HepG2 (cell line): ENCODE measurements around the gene ZNF32. TPM values are rescaled to one million over a fixed set of nuclear protein-coding genes. Genes with fewer than 3 reads are reported as not detected.
A peak's percentile ranks its signal among the peaks of the same experiment; 100 is the strongest.

ENCODE experiments used
- ATAC-seq: fragments of 200-7000 bp; cut with Tn5 transposase; 3 replicates; pipeline ENCODE4 v1.9.1; 2020; ENCODE audit warnings: mild to moderate bottlenecking, moderate library complexity
- BruUV-seq: library from RNA; stranded (reverse); fragments of 400-500 nt; replicated peaks from 2 replicates; lab custom pipeline; 2021; lab: Mats Ljungman, UMichigan
- CTCF ChIA-PET: fragments of 300-600 bp; formaldehyde crosslinking; extraction: SDS; loops from one replicate; lab custom pipeline; 2021; ENCODE audit warnings: low total read pairs, inconsistent platforms, low intra/inter-chr PET ratio; lab: Yijun Ruan, JAX
- POLR2A ChIA-PET: fragments of 350-600 bp; sonication (Branson Sonifier 250); formaldehyde crosslinking; loops from one replicate; lab custom pipeline; 2020; ENCODE audit warnings: antibody characterized with exemption, inconsistent platforms; lab: Yijun Ruan, JAX
- DNase-seq: peaks from one replicate; pipeline ENCODE4 v3.0.0-alpha.2; 2015; ENCODE audit warnings: low spot score
- FAIRE-seq: peaks from 3 replicates; lab custom pipeline; 2011; peaks lifted over from hg19 to GRCh38; lab: Jason Lieb, UNC
- H2AFZ ChIP-seq: one replicate; pipeline ENCODE4 v1.6.1; 2011; ENCODE audit warnings: low read length, inconsistent platforms
- H3K27ac ChIP-seq: fragments of 300-600 bp; 3 replicates; pipeline ENCODE4 v1.8.0; 2011; ENCODE audit warnings: mixed run types, mild to moderate bottlenecking, mixed read lengths, low read length, inconsistent platforms; ENCODE audit not compliant: insufficient read depth; ENCODE audit errors: extremely low read length
- H3K27me3 ChIP-seq, 2 experiments: fragments of 200-600 bp in 1 of 2; 2 replicates in 1 of 2; 3 replicates in 1 of 2; pipeline versions ENCODE4 v1.6.0 to v1.8.0; 2011; ENCODE audit warnings: low read length in 2 of 2, mild to moderate bottlenecking in 2 of 2, moderate library complexity in 2 of 2, inconsistent platforms in 1 of 2; ENCODE audit not compliant: insufficient read depth in 2 of 2, control insufficient read depth in 1 of 2
- H3K36me3 ChIP-seq, 2 experiments: fragments of 200-600 bp in 1 of 2; replicated peaks in 1 of 2; 2 replicates in 1 of 2; 3 replicates in 1 of 2; pipeline versions ENCODE4 v1.5.1 to v1.8.0; 2011; ENCODE audit warnings: low read length in 2 of 2, inconsistent platforms in 1 of 2; ENCODE audit not compliant: insufficient read depth in 2 of 2, control insufficient read depth in 1 of 2
- H3K4me1 ChIP-seq: 2 replicates; pipeline ENCODE4 v1.5.1; 2012; ENCODE audit warnings: low read length, inconsistent platforms; ENCODE audit not compliant: insufficient read depth
- H3K4me2 ChIP-seq: 2 replicates; pipeline ENCODE4 v1.6.0; 2011; ENCODE audit warnings: low read depth, low read length, inconsistent platforms
- H3K4me3 ChIP-seq, 3 experiments: fragments of 200-600 bp in 1 of 3; sonication (generic), shearing (Covaris generic) in 1 of 3; replicated peaks in 1 of 3; 2 replicates each; pipeline ENCODE4 v1.5.1; 2011 to 2016; ENCODE audit warnings: low read length in 3 of 3, inconsistent platforms in 2 of 3, low read depth in 2 of 3, mild to moderate bottlenecking in 2 of 3, control low read depth in 1 of 3, mixed read lengths in 1 of 3; ENCODE audit not compliant: insufficient read depth in 1 of 3
- H3K79me2 ChIP-seq: one replicate; pipeline ENCODE4 v1.6.1; 2011; ENCODE audit warnings: low read length, inconsistent platforms; ENCODE audit not compliant: insufficient read depth
- H3K9ac ChIP-seq: 2 replicates; pipeline ENCODE4 v1.6.0; 2011; ENCODE audit warnings: mild to moderate bottlenecking, low read depth, low read length, inconsistent platforms; ENCODE audit not compliant: insufficient read depth
- H3K9me3 ChIP-seq: 2 replicates; pipeline ENCODE4 v1.5.1; 2012; ENCODE audit warnings: mild to moderate bottlenecking, low read length
- H4K20me1 ChIP-seq: 2 replicates; pipeline ENCODE4 v1.6.0; 2011; ENCODE audit warnings: inconsistent platforms, mild to moderate bottlenecking, low read length, moderate library complexity; ENCODE audit not compliant: insufficient read depth
- AGO2 ChIP-seq: fragments of 200-400 bp; formaldehyde crosslinking; optimal IDR thresholded peaks from 2 replicates; pipeline ENCODE3; 2017; ENCODE audit warnings: mild to moderate bottlenecking, low read depth, low read length, moderate library complexity
- ATF7-NPFF ChIP-seq: sonication (generic); formaldehyde crosslinking; IDR thresholded peaks from 2 replicates; pipeline ENCODE4 v1.8.1; 2023; ENCODE audit warnings: mild to moderate bottlenecking, low read depth, missing genetic modification reagents, moderate library complexity
- ETV5 ChIP-seq: IDR thresholded peaks from 2 replicates; pipeline ENCODE4 v1.6.1; 2018; ENCODE audit warnings: missing biosample characterization, missing genetic modification reagents, inconsistent platforms, borderline replicate concordance
- MTF2 ChIP-seq: sonication (generic); formaldehyde crosslinking; IDR thresholded peaks from 2 replicates; pipeline ENCODE4 v1.5.0; 2020; ENCODE audit warnings: missing genetic modification reagents, borderline replicate concordance
- NFIB ChIP-seq: sonication (generic); formaldehyde crosslinking; IDR thresholded peaks from 2 replicates; pipeline ENCODE4 v1.9.0; 2021; ENCODE audit warnings: missing genetic modification reagents, mild to moderate bottlenecking, borderline replicate concordance
- ZFP37 ChIP-seq: sonication (generic); formaldehyde crosslinking; IDR thresholded peaks from 2 replicates; pipeline ENCODE4 v1.4.0; 2020; ENCODE audit warnings: missing genetic modification reagents, borderline replicate concordance
- ZNF883 ChIP-seq: sonication (generic); formaldehyde crosslinking; IDR thresholded peaks from 2 replicates; pipeline ENCODE4 v1.5.1; 2020; ENCODE audit warnings: mild to moderate bottlenecking, missing genetic modification reagents; ENCODE audit errors: not compliant biosample characterization
- ZZZ3 ChIP-seq: sonication (generic); formaldehyde crosslinking; IDR thresholded peaks from 2 replicates; pipeline ENCODE4 v1.4.0; 2020; ENCODE audit warnings: missing genetic modification reagents, mild to moderate bottlenecking, borderline replicate concordance
- WGBS: methylation state at CpG from one replicate; pipeline ENCODE4 v1.1.6; 2017; ENCODE audit warnings: low lambda C conversion rate; 5-methylcytosine and 5-hydroxymethylcytosine counted together
- in situ Hi-C: cut with HindIII; loops from 2 replicates; pipeline ENCODE4 v1.10.0; 2017; ENCODE audit warnings: low pct_unique_long_range_greater_than_20kb; ENCODE audit not compliant: extremely low pct_ligation_motif_present
- intact Hi-C: fragments of 100-400 bp; cut with micrococcal nuclease; formaldehyde crosslinking; loops from one replicate; pipeline ENCODE4 v1.10.0; 2022; ENCODE audit not compliant: unreplicated experiment
- polyA plus RNA-seq, 8 experiments: library from polyadenylated mRNA; depleted of rRNA in 3 of 8; stranded (reverse) in 7 of 8; unstranded in 1 of 8; fragments of >200 nt; fragmentation: Illumina TruSeq in 4 of 8; extraction: Trizol in 4 of 8; gene quantifications; 2 replicates each; pipeline versions ENCODE4 v1.2.1 to v1.2.3, GENCODE V29; 2011 to 2016; ENCODE audit warnings: low read depth in 4 of 8, missing spikeins in 1 of 8, mixed read lengths in 1 of 8; ENCODE audit not compliant: insufficient read depth in 1 of 8
- total RNA-seq, 5 experiments: library from RNA; depleted of rRNA; stranded (reverse); fragments of >200 nt; fragmentation: Illumina TruSeq; extraction: Trizol; gene quantifications; 2 replicates each; pipeline ENCODE4 v1.2.3, GENCODE V29; 2016; ENCODE audit warnings: low read depth in 1 of 5
- TF ChIP-seq, protein P1 (sequence below): sonication (generic); formaldehyde crosslinking; IDR thresholded peaks from 2 replicates; pipeline ENCODE4 v1.8.0; 2022; ENCODE audit warnings: missing genetic modification reagents, low read depth, mild to moderate bottlenecking, borderline replicate concordance

The ZNF32 gene
- total and polyA plus RNA-seq, 2 of the 13 experiments (the other 11 are each of a cell fraction or from before 2014, with no cell fraction given), result 12.5 to 16.9 TPM

DNA sequence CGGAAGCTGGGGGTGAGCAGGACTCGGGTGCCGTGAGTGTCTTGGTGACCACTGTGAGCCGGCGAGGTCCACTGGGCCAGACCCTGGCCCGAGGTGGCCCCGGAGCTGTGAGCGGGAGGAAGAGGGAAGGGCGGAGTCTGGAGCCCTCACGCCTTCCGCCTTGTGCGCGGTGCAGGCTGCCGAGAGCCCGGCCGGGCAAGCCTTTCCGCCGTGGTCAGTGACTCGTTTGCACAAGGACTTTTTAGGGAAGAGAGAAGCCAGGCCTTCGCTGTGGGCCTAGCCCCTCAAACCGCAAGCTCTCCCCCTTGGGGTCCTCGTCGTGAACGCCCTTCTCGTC, 40.9 kb upstream of the ZNF32 start:
- Histone ChIP-seq H3K4me3 (no peak overlapping the region), H3K36me3 (no peaks in the 10 kb centered on the region), H3K9me3 (no peaks in the 10 kb centered on the region), H4K20me1 (no peaks in the 10 kb centered on the region), H3K4me1 (no peaks in the 10 kb centered on the region), H3K79me2 (no peaks in the 10 kb centered on the region), H3K27me3 (peaks cover 0 to 3% of the 10 kb centered on the region in 2 experiments; a peak in 1 of 5 replicates), H2AFZ (no peak overlapping the region), H3K9ac (no peak overlapping the region), H3K27ac (no peak overlapping the region), H3K4me2 (no peak overlapping the region)
- DNase-seq (no peak), FAIRE-seq (no peak), ATAC-seq (no peak; the same call in 2 of the 3 replicates)
- ChIA-PET CTCF (interaction anchor here (1.2 to 2.8 kb wide), 2 partner anchors 96 to 697 kb away, joined by 3 to 16 read pairs; no protein-coding TSS in a partner anchor), POLR2A (no interaction called here)
- TF ChIP-seq ATF7-NPFF (CRISPR knock-in tag) (no peak), MTF2 (0 out of 2 replicates have a peak, but pooled peaks have one; percentile 5), ETV5 (no peak), NFIB (no peak)
- intact Hi-C loops (no loop called here), in situ Hi-C loops (no loop called here)
- BruUV-seq, result no TSS peak
- WGBS, result 73% methylated on average over 13 of the region's 25 CpGs

DNA sequence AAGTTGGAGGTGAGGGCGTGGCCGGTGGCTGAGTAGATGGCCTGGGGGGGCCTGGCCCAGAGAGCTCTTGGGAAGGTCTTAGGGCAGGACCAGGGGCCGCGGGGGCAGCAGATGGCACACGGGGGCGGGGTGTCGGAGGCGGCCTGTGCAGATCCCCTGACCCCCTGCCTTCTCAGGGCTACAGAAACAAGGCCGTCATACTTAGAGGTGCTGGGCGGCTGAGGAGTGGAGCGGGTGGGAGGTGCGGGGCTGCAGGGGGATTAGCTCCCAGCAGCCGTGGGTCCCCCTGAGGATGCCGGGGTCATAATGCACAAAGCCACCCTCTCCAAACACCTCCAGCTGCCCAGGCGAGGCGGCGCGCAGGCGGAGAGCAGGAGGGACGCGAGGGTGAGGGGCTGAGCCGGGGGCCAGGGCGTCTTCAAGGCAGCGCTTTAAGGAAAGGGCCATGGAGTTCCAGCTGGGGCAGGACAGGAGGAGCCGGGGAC, 40.4 kb upstream of the ZNF32 start:
- CTCF ChIA-PET, result interaction anchor here (2.8 kb wide), 1 partner anchor 697 kb away, joined by 16 read pairs; no protein-coding TSS in a partner anchor
- H3K9ac ChIP-seq, result no peak overlapping the region

More for the DNA sequence above, 40.4 kb upstream of the ZNF32 start:
- H3K36me3 ChIP-seq, result no peaks in the 10 kb centered on the region
- no peaks in the 10 kb centered on the region for H3K4me1 ChIP-seq
- BruUV-seq, result no TSS peak
- no peak overlapping the region for H3K27ac ChIP-seq
- POLR2A ChIA-PET, result no interaction called here
- 66% methylated on average over 21 of the region's 25 CpGs for WGBS
- H2AFZ ChIP-seq, result no peak overlapping the region
- ATAC-seq (no peak), DNase-seq (no peak), FAIRE-seq (no peak)
- intact Hi-C loops, result no loop called here
- no peaks in the 10 kb centered on the region for H3K9me3 ChIP-seq
- peaks cover 0 to 3% of the 10 kb centered on the region in 2 experiments; a peak in 1 of 5 replicates for H3K27me3 ChIP-seq
- H3K4me3 ChIP-seq, result no peak overlapping the region
- no peaks in the 10 kb centered on the region for H4K20me1 ChIP-seq
- H3K79me2 ChIP-seq, result no peaks in the 10 kb centered on the region
- TF ChIP-seq, protein P1, sequence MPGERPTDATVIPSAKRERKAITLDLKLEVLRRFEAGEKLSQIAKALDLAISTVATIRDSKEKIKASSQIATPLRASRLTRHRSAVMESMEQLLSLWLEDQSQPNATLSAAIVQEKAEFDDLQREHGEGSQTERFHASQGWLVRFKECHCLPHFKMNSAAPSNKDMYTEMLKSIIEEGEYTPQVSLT (CRISPR knock-in tag), result no peak
- TF ChIP-seq AGO2 (no peak), ATF7-NPFF (CRISPR knock-in tag) (no peak), ZNF883 (CRISPR knock-in tag) (no peak), ZFP37 (no peak), ZZZ3 (CRISPR knock-in tag) (no peak)
- TF ChIP-seq, all 625 proteins: peak for 0
- in situ Hi-C loops, result no loop called here
- no peak overlapping the region for H3K4me2 ChIP-seq
